IMR-90 (cell line): ENCODE measurements around the gene VSIG10L. TPM values are rescaled to one million over a fixed set of nuclear protein-coding genes. Genes with fewer than 3 reads are reported as not detected.

Experiments
- ATAC-seq: fragments of 200-7000 bp; cut with Tn5 transposase; 2 replicates; pipeline ENCODE4 v1.9.1; 2020; ENCODE audit warnings: low read depth, mild to moderate bottlenecking, moderate library complexity
- BruUV-seq: library from RNA; stranded (reverse); fragments of 400-500 nt; replicated peaks from 2 replicates; lab custom pipeline; 2021; lab: Mats Ljungman, UMichigan
- CTCF ChIA-PET: fragments of 300-600 bp; formaldehyde crosslinking; extraction: SDS; loops from one replicate; lab custom pipeline; 2021; ENCODE audit warnings: antibody characterized with exemption; lab: Yijun Ruan, JAX
- POLR2A ChIA-PET: fragments of 300-600 bp; sonication (Branson Sonifier 250); formaldehyde crosslinking; loops from one replicate; lab custom pipeline; 2022; ENCODE audit warnings: antibody characterized with exemption; ENCODE audit not compliant: unreplicated experiment; lab: Charles Lee
- DNase-seq: peaks from one replicate; pipeline ENCODE4 v3.0.0; 2013
- H2AFZ ChIP-seq: replicated peaks from 2 replicates; pipeline ENCODE3; 2013; ENCODE audit warnings: low read length, mild to moderate bottlenecking; ENCODE audit not compliant: poor library complexity
- H2AK5ac ChIP-seq: 2 replicates; pipeline ENCODE4 v1.6.1; 2013; ENCODE audit warnings: low read depth, low read length, inconsistent platforms
- H2AK9ac ChIP-seq: replicated peaks from 2 replicates; pipeline ENCODE3; 2013; ENCODE audit warnings: mild to moderate bottlenecking, low read depth, low read length, moderate library complexity; ENCODE audit not compliant: poor library complexity
- H2BK120ac ChIP-seq: 2 replicates; pipeline ENCODE4 v1.6.1; 2013; ENCODE audit warnings: low read depth, low read length, inconsistent platforms
- H2BK15ac ChIP-seq: 3 replicates; pipeline ENCODE4 v1.6.1; 2013; ENCODE audit warnings: low read depth, low read length, inconsistent platforms
- H2BK20ac ChIP-seq: 2 replicates; pipeline ENCODE4 v1.6.1; 2013; ENCODE audit warnings: low read depth, mild to moderate bottlenecking, inconsistent platforms, low read length, moderate library complexity
- H2BK5ac ChIP-seq: 2 replicates; pipeline ENCODE4 v1.6.1; 2013; ENCODE audit warnings: mild to moderate bottlenecking, low read depth, low read length, inconsistent platforms; ENCODE audit not compliant: poor library complexity, severe bottlenecking
- H3K14ac ChIP-seq: replicated peaks from 2 replicates; pipeline ENCODE4 v1.6.1; 2013; ENCODE audit warnings: low read depth, low read length, inconsistent platforms
- H3K18ac ChIP-seq: 2 replicates; pipeline ENCODE4 v1.6.1; 2013; ENCODE audit warnings: low read depth, low read length, control low read depth
- H3K23ac ChIP-seq: 2 replicates; pipeline ENCODE4 v1.6.1; 2013; ENCODE audit warnings: low read depth, low read length, inconsistent platforms
- H3K27ac ChIP-seq: 2 replicates; pipeline ENCODE4 v1.5.1; 2013; ENCODE audit warnings: mild to moderate bottlenecking, control low read depth, low read length; ENCODE audit not compliant: insufficient read depth
- H3K27me3 ChIP-seq: 2 replicates; pipeline ENCODE4 v1.6.1; 2013; ENCODE audit warnings: low read length; ENCODE audit not compliant: control insufficient read depth, insufficient read depth
- H3K36me3 ChIP-seq: 2 replicates; pipeline ENCODE4 v1.6.1; 2013; ENCODE audit warnings: low read length, mixed read lengths; ENCODE audit not compliant: control insufficient read depth, insufficient read depth
- H3K4ac ChIP-seq: 2 replicates; pipeline ENCODE4 v1.6.1; 2013; ENCODE audit warnings: low read depth, low read length, inconsistent platforms
- H3K4me1 ChIP-seq: 2 replicates; pipeline ENCODE4 v1.6.1; 2013; ENCODE audit warnings: low read length, mixed read lengths; ENCODE audit not compliant: control insufficient read depth, insufficient read depth
- H3K4me2 ChIP-seq: 2 replicates; pipeline ENCODE4 v1.6.1; 2013; ENCODE audit warnings: low read depth, mild to moderate bottlenecking, control low read depth, low read length, moderate library complexity
- H3K4me3 ChIP-seq: 2 replicates; pipeline ENCODE4 v1.5.1; 2013; ENCODE audit warnings: low read depth, mild to moderate bottlenecking, control low read depth, low read length, moderate library complexity; ENCODE audit not compliant: insufficient read depth
- H3K56ac ChIP-seq: 2 replicates; pipeline ENCODE4 v1.6.1; 2013; ENCODE audit warnings: low read length, inconsistent platforms; ENCODE audit not compliant: insufficient read depth; ENCODE audit errors: extremely low read depth
- H3K79me1 ChIP-seq, 2 experiments: 2 replicates each; pipeline ENCODE4 v1.6.1; 2013; ENCODE audit warnings: low read length in 2 of 2, inconsistent platforms in 1 of 2, low read depth in 1 of 2
- H3K9ac ChIP-seq: 2 replicates; pipeline ENCODE4 v1.6.1; 2013; ENCODE audit warnings: low read depth, low read length, control low read depth
- H3K9me1 ChIP-seq: 2 replicates; pipeline ENCODE4 v1.6.1; 2013; ENCODE audit warnings: low read length, inconsistent platforms; ENCODE audit not compliant: insufficient read depth
- H3K9me3 ChIP-seq: 2 replicates; pipeline ENCODE4 v1.6.1; 2013; ENCODE audit warnings: low read length; ENCODE audit not compliant: control insufficient read depth, insufficient read depth
- H4K20me1 ChIP-seq: 2 replicates; pipeline ENCODE4 v1.6.1; 2013; ENCODE audit warnings: low read length, inconsistent platforms; ENCODE audit not compliant: insufficient read depth
- H4K5ac ChIP-seq: 2 replicates; pipeline ENCODE4 v1.6.1; 2013; ENCODE audit warnings: mild to moderate bottlenecking, low read depth, low read length, control low read depth
- H4K8ac ChIP-seq, 2 experiments: 2 replicates each; pipeline ENCODE4 v1.6.1; 2013; ENCODE audit warnings: low read depth in 2 of 2, low read length in 2 of 2, control low read depth in 1 of 2, inconsistent platforms in 1 of 2
- H4K91ac ChIP-seq: 2 replicates; pipeline ENCODE4 v1.6.1; 2013; ENCODE audit warnings: low read depth, low read length, inconsistent platforms; ENCODE audit not compliant: insufficient read depth
- BHLHE40 ChIP-seq: fragments of 150-350 bp; IDR thresholded peaks from 2 replicates; pipeline ENCODE4 v1.6.1; 2016; ENCODE audit warnings: mild to moderate bottlenecking, low read depth, low read length
- CEBPB ChIP-seq: IDR thresholded peaks from 2 replicates; pipeline ENCODE4 v1.6.1; 2012; ENCODE audit warnings: low read depth, low read length, improper control_type of control experiment
- CHD1 ChIP-seq: IDR thresholded peaks from 2 replicates; pipeline ENCODE4 v1.6.1; 2012; ENCODE audit warnings: low read depth, low read length, improper control_type of control experiment
- CTCF ChIP-seq: conservative IDR thresholded peaks from 2 replicates; pipeline ENCODE4 v1.5.1; 2012; ENCODE audit warnings: mild to moderate bottlenecking, low read depth, low read length, improper control_type of control experiment
- ELK1 ChIP-seq: fragments of 150-350 bp; IDR thresholded peaks from 2 replicates; pipeline ENCODE4 v1.6.1; 2016; ENCODE audit warnings: low read depth, mild to moderate bottlenecking, low read length, moderate library complexity, borderline replicate concordance
- FOS ChIP-seq: fragments of 150-350 bp; IDR thresholded peaks from 2 replicates; pipeline ENCODE4 v1.6.1; 2016; ENCODE audit warnings: low read depth, low read length
- MAFK ChIP-seq: IDR thresholded peaks from 2 replicates; pipeline ENCODE4 v1.6.1; 2012; ENCODE audit warnings: low read depth, low read length, improper control_type of control experiment
- MAZ ChIP-seq: IDR thresholded peaks from 2 replicates; pipeline ENCODE4 v1.6.1; 2012; ENCODE audit warnings: low read depth, mild to moderate bottlenecking, low read length, improper control_type of control experiment, moderate library complexity, borderline replicate concordance
- MXI1 ChIP-seq: IDR thresholded peaks from 2 replicates; pipeline ENCODE4 v1.6.1; 2012; ENCODE audit warnings: low read depth, mild to moderate bottlenecking, low read length, moderate library complexity, borderline replicate concordance
- NFE2L2 ChIP-seq: fragments of 150-350 bp; IDR thresholded peaks from 2 replicates; pipeline ENCODE4 v1.6.1; 2016; ENCODE audit warnings: low read depth, mild to moderate bottlenecking, low read length
- POLR2A ChIP-seq: IDR thresholded peaks from 2 replicates; pipeline ENCODE4 v1.6.1; 2012; ENCODE audit warnings: mild to moderate bottlenecking, low read depth, low read length
- RAD21 ChIP-seq: IDR thresholded peaks from 2 replicates; pipeline ENCODE4 v1.6.1; 2012; ENCODE audit warnings: low read length, improper control_type of control experiment
- RFX5 ChIP-seq: IDR thresholded peaks from 2 replicates; pipeline ENCODE4 v1.8.0; 2012; ENCODE audit warnings: low read depth, mild to moderate bottlenecking, low read length, moderate library complexity
- SMC3 ChIP-seq: fragments of 150-350 bp; IDR thresholded peaks from 2 replicates; pipeline ENCODE4 v1.6.1; 2016; ENCODE audit warnings: low read depth, mild to moderate bottlenecking, antibody characterized with exemption, low read length, moderate library complexity
- WGBS, 2 experiments: methylation state at CpG; one replicate each; pipeline versions ENCODE4 v1.1.5 to v1.1.7; 2013; ENCODE audit warnings: missing lambda C conversion rate in 2 of 2; ENCODE audit not compliant: insufficient read length in 1 of 2; ENCODE audit errors: extremely low coverage in 2 of 2; 5-methylcytosine and 5-hydroxymethylcytosine counted together
- dilution Hi-C: fragments of 300-500 bp; cut with HindIII; formaldehyde crosslinking; loops from one replicate; pipeline ENCODE4 v1.14.3; 2018; ENCODE audit warnings: low sequenced_read_pairs; ENCODE audit not compliant: unreplicated experiment
- in situ Hi-C: fragments of 300-500 bp; cut with MboI; formaldehyde crosslinking; loops from 3 replicates; pipeline ENCODE4 v1.14.3; 2019; ENCODE audit warnings: low sequenced_read_pairs, inconsistent platforms, mixed read lengths
- intact Hi-C: fragments of 100-400 bp; cut with micrococcal nuclease; formaldehyde crosslinking; loops from 2 replicates; pipeline ENCODE4 v1.10.0; 2022
- polyA plus RNA-seq, 3 experiments: library from polyadenylated mRNA; depleted of rRNA; stranded (reverse); fragments of >200 nt; gene quantifications; 2 replicates each; pipeline ENCODE4 v1.2.3, GENCODE V29; 2012; ENCODE audit warnings: low replicate concordance in 1 of 3
- total RNA-seq: library from RNA; depleted of rRNA; stranded (reverse); fragments of >200 nt; gene quantifications from 2 replicates; pipeline ENCODE4 v1.2.3, GENCODE V29; 2012

The VSIG10L gene
- total and polyA plus RNA-seq, 2 of the 4 experiments (the other 2 are of a cell fraction): 0.18 to 1.2 TPM

- H3K14ac ChIP-seq: no peak overlapping the region; the same call in 1 of the 2 replicates
- H2BK5ac ChIP-seq: peak overlapping the region; percentile 51
- 0% methylated on average over 21 of the region's 107 CpGs; no CpG with 5 or more reads in 1 of the 2 experiments for WGBS, 2 experiments
- dilution Hi-C loops: no loop called here
- H4K8ac ChIP-seq: peak overlapping the region; percentile 22 to 53; a peak in 2 of 4 replicates
- peak overlapping the region; percentile 2; the same call in 1 of the 2 replicates for H3K27ac ChIP-seq
- DNase-seq: peak; percentile 95
- ChIA-PET CTCF (interaction anchor here (0.6 to 1.1 kb wide), 2 partner anchors 10 to 19 kb away, joined by 3 to 5 read pairs; no protein-coding TSS in a partner anchor), POLR2A (interaction anchor here (0.5 to 0.6 kb wide), 3 partner anchors 18 to 28 kb away, joined by 3 to 5 read pairs (median 4); partner anchors contain the start of gene ETFB)
- H2AK9ac ChIP-seq: peak overlapping the region; percentile 76
- H3K4me2 ChIP-seq: peak overlapping the region; percentile 92
- in situ Hi-C loops: no loop called here
- peak overlapping the region; percentile 48; the same call in 1 of the 2 replicates for H3K9ac ChIP-seq
- no peak overlapping the region for H2BK20ac ChIP-seq
- intact Hi-C loops: loop anchor here (1.0 to 5.0 kb wide), 6 partner anchors 26 to 437 kb away; partner anchors contain the start of gene ETFB
- H2AFZ ChIP-seq: peak overlapping the region; percentile 98
- H2AK5ac ChIP-seq: no peak overlapping the region
- no peaks in the 10 kb centered on the region for H4K20me1 ChIP-seq
- H3K56ac ChIP-seq: no peak overlapping the region
- H3K9me1 ChIP-seq: 0 out of 2 replicates have a peak, but pooled peaks cover 4% of the 10 kb centered on the region
- peak overlapping the region; percentile 70 for H3K4me3 ChIP-seq
- peak overlapping the region; percentile 24; the same call in 1 of the 2 replicates for H3K23ac ChIP-seq
- no peaks in the 10 kb centered on the region for H3K4me1 ChIP-seq
- H3K4ac ChIP-seq: peak overlapping the region; percentile 20; the same call in 1 of the 2 replicates
- no peak overlapping the region for H2BK120ac ChIP-seq
- H3K36me3 ChIP-seq: peaks cover 5% of the 10 kb centered on the region; the same call in 1 of the 2 replicates
- no TSS peak for BruUV-seq
- H3K27me3 ChIP-seq: no peaks in the 10 kb centered on the region
- H3K18ac ChIP-seq: no peak overlapping the region
- 0 out of 2 replicates have a peak overlapping the region, but pooled peaks have one; percentile 6 for H4K91ac ChIP-seq
- H3K79me1 ChIP-seq: no peaks in the 10 kb centered on the region
- peak; percentile 93 for ATAC-seq
- H3K9me3 ChIP-seq: no peaks in the 10 kb centered on the region
- no peak overlapping the region for H4K5ac ChIP-seq
- no peak overlapping the region for H2BK15ac ChIP-seq
- TF ChIP-seq MXI1: peak; percentile 64; the same call in 1 of the 2 replicates
- no peak for TF ChIP-seq NFE2L2
- TF ChIP-seq MAFK: no peak
- no peak for TF ChIP-seq RFX5
- peak; percentile 33 for TF ChIP-seq CTCF
- no peak for TF ChIP-seq CHD1
- TF ChIP-seq ELK1: no peak
- peak; percentile 26; the same call in 1 of the 2 replicates for TF ChIP-seq RAD21
- peak; percentile 62; the same call in 1 of the 2 replicates for TF ChIP-seq MAZ
- TF ChIP-seq SMC3: no peak; the same call in 1 of the 2 replicates
- no peak for TF ChIP-seq CEBPB
- TF ChIP-seq POLR2A: peak; percentile 79
- no peak for TF ChIP-seq FOS
- TF ChIP-seq BHLHE40: peak; percentile 96
Measured at GRCh38 chr19:51339687-51340656, 2.0 kb downstream of the VSIG10L start.
